GM18511 (cell line): ENCODE data around the gene ARMS2.

Experiments used
- ATAC-seq: cut with Tn5 transposase; IDR thresholded peaks from one replicate; pipeline ENCODE4 v1.9.1; 2021; ENCODE audit warnings: mild to moderate bottlenecking, moderate library complexity; ENCODE audit not compliant: unreplicated experiment

The ARMS2 gene

GRCh38 chr10:122454603-122455080 lies at the start of gene ARMS2:
Gene ARMS2 (plus strand): TSS chr10:122454653. CDS start chr10:122454728, 75 bp downstream.
- no peak for ATAC-seq

- no peak for ATAC-seq
Observed at GRCh38 chr10:122407375-122408125, 46.9 kb upstream of the ARMS2 start.

GRCh38 chr10:122413327-122413726 lies 41.1 kb upstream of the ARMS2 start:
- no peak for ATAC-seq

GRCh38 chr10:122417667-122418066 lies 36.8 kb upstream of the ARMS2 start:
- ATAC-seq, result no peak

GRCh38 chr10:122419016-122419415 lies 35.4 kb upstream of the ARMS2 start:
- no peak for ATAC-seq

GRCh38 chr10:122419876-122420623 lies 34.4 kb upstream of the ARMS2 start:
- ATAC-seq, result no peak

GRCh38 chr10:122420624-122421007 lies 33.8 kb upstream of the ARMS2 start:
- ATAC-seq, result no peak

- ATAC-seq, result no peak
Observed at GRCh38 chr10:122421054-122421625, 33.3 kb upstream of the ARMS2 start.

GRCh38 chr10:122421742-122422141 lies 32.7 kb upstream of the ARMS2 start:
- ATAC-seq, result no peak

GRCh38 chr10:122422266-122422989 lies 32.0 kb upstream of the ARMS2 start:
- no peak for ATAC-seq

GRCh38 chr10:122424059-122424458 lies 30.4 kb upstream of the ARMS2 start:
- ATAC-seq, result no peak

- no peak for ATAC-seq
Observed at GRCh38 chr10:122426829-122427228, 27.6 kb upstream of the ARMS2 start.

- ATAC-seq, result no peak
Observed at GRCh38 chr10:122427280-122427679, 27.2 kb upstream of the ARMS2 start.

- ATAC-seq, result no peak
Observed at GRCh38 chr10:122435212-122435827, 19.1 kb upstream of the ARMS2 start.

GRCh38 chr10:122441961-122442360 lies 12.5 kb upstream of the ARMS2 start:
- ATAC-seq, result no peak

- no peak for ATAC-seq
Observed at GRCh38 chr10:122445469-122445868, 9.0 kb upstream of the ARMS2 start.

GRCh38 chr10:122445904-122446303 lies 8.5 kb upstream of the ARMS2 start:
- no peak for ATAC-seq

- ATAC-seq, result no peak
Observed at GRCh38 chr10:122446668-122447423, 7.6 kb upstream of the ARMS2 start.

- ATAC-seq, result no peak
Observed at GRCh38 chr10:122448600-122448999, 5.9 kb upstream of the ARMS2 start.

- no peak for ATAC-seq
Observed at GRCh38 chr10:122449153-122449552, 5.3 kb upstream of the ARMS2 start.
